Hematopoietic multipotent progenitor cell (in vitro differentiated cells): ENCODE results near the gene MCUR1. TPM values are rescaled to one million over a fixed set of nuclear protein-coding genes. Genes with fewer than 3 reads are reported as not detected.
"Not testable (repeated sequence)": the region's sequence is repeated elsewhere in the genome, so short reads cannot be mapped to it uniquely, and the experiment has no call there.

ENCODE experiments used
- DNase-seq, 3 donors: peaks; one replicate each; pipeline ENCODE4 v3.0.0-alpha.2; 2011 to 2015; ENCODE audit warnings: low read depth in 2 of 3, low spot score in 2 of 3
- total RNA-seq: library from RNA; depleted of rRNA; stranded (reverse); fragments of >200 nt; gene quantifications from one replicate; pipeline ENCODE4 v1.2.3, GENCODE V29; 2012

MCUR1 gene
- total RNA-seq, 1 donor = 5.7 TPM

DNA sequence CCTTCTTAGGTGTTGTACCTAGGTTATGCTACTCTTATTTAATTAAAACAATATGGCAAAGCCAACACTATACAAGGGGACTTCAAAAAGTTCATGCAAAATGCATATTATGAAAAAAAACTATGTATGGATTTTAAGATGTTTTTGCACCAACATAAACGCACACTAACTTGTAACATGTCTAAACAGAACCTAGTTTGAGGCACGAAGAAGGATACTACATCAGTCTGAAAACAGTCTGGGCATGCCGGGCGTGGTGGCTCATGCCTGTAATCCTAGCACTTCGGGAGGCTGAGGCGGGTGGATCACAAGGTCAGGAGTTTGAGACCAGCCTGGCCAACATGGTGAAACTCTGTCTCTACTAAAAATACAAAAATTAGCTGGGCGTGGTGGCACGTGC is 34.2 kb downstream of the MCUR1 start:
- DNase-seq = not testable (repeated sequence)

- no peak for DNase-seq
These were observed 36.3 kb downstream of the MCUR1 start for GRCh38 chr6:13778028-13778427.

DNA sequence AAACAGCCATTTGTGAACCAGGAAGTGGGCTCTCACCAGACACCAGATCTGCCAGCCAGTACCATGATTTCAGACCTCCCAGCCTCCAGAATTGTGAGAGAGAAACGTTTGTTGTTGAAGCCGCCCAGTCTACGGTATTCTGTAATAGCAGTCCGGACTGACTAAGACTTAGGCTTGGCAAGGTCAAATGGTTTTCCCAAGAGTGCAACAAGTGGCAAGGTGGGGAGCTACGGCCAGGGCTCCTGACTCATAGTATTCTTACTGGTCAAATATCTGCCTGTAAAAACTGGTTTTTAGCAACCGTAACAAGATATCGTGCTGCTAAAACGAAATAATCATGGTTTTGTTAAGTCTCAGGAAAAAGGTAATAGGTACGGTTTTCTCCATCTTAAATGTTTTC is 37.8 kb downstream of the MCUR1 start:
- no peak for DNase-seq

DNA sequence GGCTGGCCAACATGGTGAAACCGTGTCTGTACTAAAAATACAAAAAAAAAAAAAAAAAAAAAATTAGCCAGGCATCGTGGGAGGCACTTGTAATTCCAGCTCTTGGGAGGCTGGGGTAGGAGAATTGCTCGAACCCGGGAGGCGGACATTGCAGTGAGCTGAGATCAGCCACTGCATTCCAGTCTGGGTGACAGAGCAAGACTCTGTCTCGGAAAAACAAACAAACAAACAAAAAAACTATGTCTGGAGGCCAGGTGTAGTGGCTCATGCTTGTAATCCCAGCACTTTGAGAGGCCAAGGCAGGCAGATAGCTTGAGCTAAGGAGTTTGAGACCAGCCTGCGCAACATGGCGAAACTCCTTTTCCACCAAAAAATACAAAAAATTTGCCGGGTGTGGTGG is 38.9 kb downstream of the MCUR1 start:
- DNase-seq = not testable (repeated sequence)

DNA sequence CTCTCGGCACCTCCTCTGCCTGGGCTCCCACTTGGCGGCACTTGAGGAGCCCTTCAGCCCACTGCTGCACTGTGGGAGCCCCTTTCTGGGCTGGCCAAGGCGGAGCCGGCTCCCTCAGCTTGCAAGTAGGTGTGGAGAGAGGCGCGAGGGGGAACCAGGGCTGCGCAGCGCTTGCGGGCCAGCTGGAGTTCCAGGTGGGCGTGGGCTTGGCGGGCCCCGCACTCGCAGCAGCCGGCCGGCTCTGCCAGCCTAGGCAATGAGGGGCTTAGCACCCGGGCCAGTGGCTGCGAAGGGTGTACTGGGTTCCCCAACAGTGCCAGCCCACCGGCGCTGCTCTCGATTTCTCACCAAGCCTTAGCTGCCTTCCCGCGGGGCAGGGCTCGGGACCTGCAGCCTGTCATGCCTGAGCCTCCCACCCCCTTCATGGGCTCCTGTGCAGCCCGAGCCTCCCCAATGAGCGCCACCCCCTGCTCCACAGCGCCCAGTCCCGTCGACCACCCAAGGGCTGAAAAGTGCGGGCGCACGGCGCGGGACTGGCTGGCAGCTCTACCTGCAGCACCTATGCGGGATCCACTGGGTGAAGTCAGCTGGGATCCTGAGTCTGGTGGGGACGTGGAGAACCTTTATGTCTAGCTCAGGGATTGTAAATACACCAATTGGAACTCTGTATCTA is 41.9 kb downstream of the MCUR1 start:
- DNase-seq = not testable (repeated sequence)

GRCh38 chr6:13769655-13770053 is 44.7 kb downstream of the MCUR1 start:
- no peak for DNase-seq

GRCh38 chr6:13769034-13769654 is 45.2 kb downstream of the MCUR1 start:
- DNase-seq = no peak

- DNase-seq = peak in 2 of 3 donors; percentile 50 to 61
These were observed 47.1 kb downstream of the MCUR1 start for GRCh38 chr6:13767121-13767808.

DNA sequence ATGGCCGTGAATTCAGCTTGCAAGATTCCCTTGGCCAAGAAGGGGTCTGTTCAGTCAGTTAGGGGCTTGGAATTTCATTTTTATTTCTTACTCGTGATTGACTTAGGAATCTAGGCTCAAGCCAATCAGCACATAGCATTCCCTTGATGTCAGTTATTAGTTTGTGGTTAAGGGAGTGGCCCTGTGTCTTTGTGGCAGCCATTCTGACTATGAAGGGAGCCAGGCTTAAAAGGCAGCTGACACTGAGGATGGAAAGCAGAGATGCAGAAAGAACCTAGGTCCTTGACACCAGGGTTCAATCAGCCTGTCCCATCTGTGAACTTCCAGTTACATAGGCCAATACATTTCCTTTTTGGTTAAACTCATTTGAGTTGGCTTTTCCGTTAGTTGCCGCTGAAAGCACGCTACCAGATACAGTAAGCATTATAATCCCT is 48.1 kb downstream of the MCUR1 start:
- DNase-seq = peak in 2 of 3 donors; percentile 14 to 39

DNA sequence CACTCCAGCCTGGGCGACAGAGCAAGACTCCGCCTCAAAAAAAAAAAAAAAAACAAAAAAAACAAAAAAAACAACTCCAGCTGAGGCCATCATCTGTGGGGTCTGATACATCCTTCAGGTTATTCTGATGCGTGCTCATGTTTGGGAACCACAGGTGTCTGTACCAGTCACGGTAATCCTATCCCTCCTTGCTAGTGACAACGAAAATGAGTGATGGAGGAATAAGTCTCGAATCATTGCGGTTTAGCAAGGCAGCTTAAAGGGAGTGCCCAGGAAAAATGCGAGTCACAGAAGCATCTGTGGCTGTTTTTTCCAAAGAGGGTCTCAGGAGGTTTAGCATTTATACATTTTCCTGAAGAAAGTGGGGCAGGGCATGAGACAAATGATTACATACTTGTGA is 48.8 kb downstream of the MCUR1 start:
- DNase-seq = no peak

- DNase-seq = no peak
These were observed 49.4 kb downstream of the MCUR1 start for GRCh38 chr6:13764996-13765395.

GRCh38 chr6:13763740-13764381 is 50.5 kb downstream of the MCUR1 start:
- no peak for DNase-seq

- DNase-seq = peak in 2 of 3 donors; percentile 46 to 73
These were observed 51.5 kb downstream of the MCUR1 start for GRCh38 chr6:13762611-13763441.

DNA sequence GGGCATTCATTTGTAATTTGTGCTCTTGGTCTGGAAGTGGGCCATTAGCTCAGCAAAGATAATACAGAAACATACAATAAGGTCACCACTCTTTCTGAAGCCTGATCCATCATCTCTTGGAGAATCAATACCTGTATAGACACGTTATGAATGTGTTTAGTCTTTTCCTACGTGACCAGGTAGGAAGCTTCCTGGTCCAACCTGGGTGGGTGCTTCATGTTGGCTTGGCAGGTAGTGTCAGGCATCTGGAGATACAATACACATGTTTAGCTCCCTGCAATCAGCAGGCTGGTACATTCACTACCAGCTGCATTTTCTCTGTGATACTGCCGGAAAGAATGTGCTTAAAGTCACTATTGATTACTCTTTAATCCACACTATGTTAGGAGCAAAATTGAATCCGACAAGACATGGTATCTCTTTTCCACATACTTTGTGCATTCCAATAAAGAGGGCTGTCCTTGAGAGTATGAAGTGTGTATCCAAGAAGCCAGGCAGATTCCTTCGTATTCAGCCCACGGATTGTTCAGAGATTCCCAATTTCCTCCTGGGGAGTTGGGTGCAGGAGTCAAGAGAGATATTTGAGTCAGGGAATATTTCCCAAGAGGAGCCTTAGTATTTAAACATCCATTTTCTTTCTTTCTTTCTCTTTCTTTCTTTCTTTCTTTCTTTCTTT is 52.9 kb downstream of the MCUR1 start:
- no peak for DNase-seq

DNA sequence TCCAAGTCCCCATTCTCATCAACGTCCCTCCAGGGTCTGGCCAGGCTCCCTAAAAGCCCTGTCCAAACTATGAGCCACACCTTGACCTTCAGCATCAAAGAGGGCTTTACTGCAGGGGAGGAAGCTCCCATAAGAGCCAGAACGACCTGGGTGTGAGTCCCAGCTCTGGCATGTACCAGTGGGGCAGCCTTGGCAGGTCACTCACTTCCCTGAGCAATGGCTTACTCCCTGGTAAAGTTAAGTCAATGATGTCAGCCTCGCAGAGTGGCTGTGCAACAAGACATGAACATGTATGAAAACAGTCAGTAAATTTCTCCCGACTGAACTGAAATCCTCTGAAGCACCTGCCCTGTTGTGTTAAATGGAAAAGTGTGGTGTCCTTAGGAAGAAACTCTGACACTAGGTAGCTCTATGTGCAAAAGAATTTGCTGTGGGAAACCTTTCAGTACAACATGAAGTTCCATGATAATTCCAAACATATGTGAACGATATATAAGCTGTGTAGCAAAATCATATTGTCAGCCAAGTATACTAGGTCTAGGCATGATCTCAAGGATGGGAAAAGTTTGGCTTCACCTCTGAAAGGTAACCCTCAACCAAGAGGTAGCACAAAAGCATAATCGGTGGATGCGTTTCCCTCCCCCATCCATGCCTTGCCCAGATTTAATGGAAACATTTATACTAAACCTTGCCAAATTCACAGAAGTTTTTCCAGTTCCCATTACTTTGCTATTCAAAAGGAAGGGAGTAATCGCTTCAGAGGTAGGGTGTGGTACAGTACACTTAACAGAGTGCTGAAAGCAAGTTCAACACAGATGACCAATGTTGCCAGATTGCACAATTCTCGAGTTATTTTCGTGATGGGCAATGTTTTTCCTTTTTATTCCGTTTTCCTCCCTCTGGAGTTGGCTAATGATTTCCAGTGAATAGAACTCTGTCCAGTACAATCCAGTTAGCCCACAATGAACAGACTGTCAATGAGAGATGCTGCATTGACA is 53.8 kb downstream of the MCUR1 start:
- no peak for DNase-seq

DNA sequence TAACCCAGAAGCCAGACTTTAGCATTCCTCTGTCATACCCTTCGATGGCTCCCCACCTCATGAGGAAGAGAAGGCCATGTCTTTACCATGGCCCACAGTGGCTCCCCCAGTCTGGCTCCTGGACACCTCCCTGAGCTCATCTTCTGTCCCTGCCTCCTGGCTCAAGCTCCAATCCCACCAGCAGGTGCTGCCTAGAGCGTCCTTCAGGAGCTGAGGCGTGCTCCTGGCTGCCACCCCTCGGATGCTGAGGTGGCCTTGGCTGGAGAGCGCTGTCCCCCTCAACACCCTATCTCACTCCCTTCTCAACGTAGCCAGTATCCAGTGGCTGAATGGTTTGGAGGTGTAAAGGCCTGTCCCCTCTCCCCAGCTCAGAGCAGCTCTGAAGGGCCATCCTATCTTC is 55.3 kb downstream of the MCUR1 start:
- no peak for DNase-seq

DNA sequence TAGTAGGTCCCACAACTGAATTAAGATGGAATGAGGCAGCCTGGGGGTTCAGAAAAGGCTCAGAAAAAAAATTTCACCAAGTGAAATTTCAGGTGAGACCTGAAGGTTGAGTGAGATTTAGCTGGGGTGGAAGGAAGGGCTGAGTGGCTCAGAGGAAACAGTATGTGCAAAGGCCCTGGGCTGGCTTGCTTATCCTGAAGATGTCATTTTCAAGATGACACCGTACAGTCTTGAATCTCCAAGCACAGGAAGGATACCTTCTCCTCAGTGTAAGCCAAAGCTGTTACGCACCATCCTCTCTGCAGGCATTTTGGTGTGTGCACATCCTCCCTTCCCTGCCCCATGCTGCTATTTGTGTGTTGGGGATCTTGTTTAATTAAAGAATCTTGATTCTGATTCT is 59.7 kb downstream of the MCUR1 start:
- no peak for DNase-seq

GRCh38 chr6:13743736-13744127 is 70.6 kb downstream of the MCUR1 start:
- DNase-seq = no peak
